KBM-7 (cell line): ENCODE data around the gene MAK.
"Not testable (repeated sequence)": the region's sequence is repeated elsewhere in the genome, so short reads cannot be mapped to it uniquely, and the experiment has no call there.

ENCODE experiments used
- DNase-seq: peaks from one replicate; pipeline ENCODE4 v3.0.0-alpha.2; 2015
- in situ Hi-C: fragments of 300-500 bp; cut with MboI; formaldehyde crosslinking; loops from 2 replicates; pipeline ENCODE4 v1.14.3; 2020; ENCODE audit warnings: low sequenced_read_pairs, low pct_unique_long_range_greater_than_20kb, mixed read lengths

MAK gene, protein sequence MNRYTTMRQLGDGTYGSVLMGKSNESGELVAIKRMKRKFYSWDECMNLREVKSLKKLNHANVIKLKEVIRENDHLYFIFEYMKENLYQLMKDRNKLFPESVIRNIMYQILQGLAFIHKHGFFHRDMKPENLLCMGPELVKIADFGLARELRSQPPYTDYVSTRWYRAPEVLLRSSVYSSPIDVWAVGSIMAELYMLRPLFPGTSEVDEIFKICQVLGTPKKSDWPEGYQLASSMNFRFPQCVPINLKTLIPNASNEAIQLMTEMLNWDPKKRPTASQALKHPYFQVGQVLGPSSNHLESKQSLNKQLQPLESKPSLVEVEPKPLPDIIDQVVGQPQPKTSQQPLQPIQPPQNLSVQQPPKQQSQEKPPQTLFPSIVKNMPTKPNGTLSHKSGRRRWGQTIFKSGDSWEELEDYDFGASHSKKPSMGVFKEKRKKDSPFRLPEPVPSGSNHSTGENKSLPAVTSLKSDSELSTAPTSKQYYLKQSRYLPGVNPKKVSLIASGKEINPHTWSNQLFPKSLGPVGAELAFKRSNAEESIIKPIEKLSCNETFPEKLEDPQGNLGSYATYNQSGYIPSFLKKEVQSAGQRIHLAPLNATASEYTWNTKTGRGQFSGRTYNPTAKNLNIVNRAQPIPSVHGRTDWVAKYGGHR

DNA sequence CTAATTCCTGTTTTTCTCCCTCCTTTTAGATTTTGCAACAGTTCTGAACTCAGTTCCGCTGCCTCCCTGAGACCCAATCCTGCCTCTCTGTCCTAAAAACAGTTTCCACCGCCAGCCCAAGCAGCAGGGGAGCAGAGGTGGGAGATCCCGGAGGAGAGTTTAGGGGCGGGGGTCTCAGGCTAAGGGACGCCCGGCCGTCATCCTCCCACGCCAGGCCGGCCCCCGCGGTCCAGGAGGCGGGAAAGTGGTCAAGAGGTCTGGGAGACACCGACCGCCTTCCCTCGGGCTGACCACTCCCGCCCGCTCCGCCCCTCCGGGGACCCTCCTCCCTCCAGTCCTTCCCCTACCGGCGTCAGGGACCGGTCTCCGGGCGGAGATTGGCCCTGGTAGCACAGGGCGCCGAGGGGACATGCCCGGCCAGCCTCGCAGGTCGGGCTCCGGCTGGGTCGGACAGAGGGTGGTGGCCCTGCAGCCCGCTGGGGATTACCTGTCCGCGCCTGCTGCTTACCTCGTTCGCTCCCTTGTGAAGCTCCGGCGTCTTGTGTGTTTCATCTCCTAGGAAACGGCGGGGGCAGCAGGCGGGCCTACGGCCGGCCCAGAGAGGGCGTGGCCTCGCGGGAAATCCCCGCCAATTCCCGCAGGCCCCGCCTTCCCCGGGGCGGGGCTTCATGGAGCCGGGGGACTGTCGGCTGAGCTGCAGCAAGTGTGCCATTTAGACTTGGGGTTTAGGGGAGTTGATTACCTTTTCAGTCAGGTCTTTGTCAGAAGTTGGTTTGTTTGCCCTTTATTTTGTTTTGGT, at the start of gene MAK:
MAK (minus strand) TSS at position 545 of the 799 bp plus-strand sequence. CDS start 7,891 bp downstream, outside the sequence.
- in situ Hi-C loops, result no loop called here
- DNase-seq, result peak; percentile 95

DNA sequence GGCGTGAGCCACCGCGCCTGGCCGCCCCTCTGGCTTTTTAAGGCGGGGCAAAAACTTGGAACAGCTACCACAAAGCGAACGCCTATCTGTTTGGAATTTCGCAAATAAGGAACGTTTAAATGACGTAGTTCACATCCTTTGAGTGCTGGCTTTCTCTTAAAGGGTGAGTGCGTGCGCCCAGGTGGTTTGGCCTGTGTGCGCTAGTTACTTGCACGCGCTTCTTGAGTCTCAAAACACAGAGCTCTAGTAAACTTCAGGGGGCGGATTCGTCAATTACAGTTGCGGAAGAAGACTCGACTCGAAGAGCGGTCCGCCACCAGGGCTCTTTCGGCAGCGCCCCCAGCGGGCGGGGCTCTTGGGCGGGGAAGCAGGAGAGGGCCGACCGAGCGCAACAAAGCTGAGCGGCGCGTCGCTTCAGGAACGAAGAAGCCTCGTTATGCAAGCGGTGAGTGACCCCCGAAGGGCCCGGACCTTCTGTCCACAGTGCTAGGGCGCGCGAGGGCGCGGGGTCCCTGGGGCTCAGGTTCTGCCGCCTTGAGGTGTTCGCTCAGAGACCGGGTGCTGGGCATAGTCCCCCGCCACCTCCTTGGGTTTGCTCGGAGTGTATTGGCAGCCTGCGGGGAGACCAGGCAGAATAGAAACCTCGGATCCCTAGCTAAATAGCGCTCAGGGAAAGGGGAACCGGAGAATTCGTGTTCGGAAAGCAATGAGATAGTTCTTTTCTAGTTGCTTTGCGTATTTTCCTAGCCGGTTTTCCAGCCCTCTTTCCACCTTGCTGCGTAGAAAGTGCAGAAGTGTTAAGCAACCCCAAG, 48.6 kb upstream of the MAK start, which contains the start of gene SYCP2L:
SYCP2L (plus strand) TSS at position 362 of the 812 bp plus-strand sequence; CDS start at position 437, 75 bp downstream.
- peak; percentile 94 for DNase-seq
- in situ Hi-C loops, result no loop called here

DNA sequence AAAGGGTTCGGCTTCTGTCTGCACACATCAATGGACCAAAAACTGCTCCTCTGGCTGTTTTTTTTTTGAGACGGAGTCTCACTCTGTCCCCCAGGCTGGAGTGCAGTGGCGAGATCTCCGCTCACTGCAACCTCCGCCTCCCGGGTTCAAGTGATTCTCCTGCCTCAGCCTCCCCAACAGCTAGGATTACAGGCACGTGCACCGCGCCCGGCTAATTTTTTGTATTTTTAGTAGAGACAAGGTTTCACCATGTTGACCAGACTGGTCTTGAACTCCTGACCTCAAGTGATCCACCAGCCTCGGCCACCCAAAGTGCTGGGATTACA, 48.0 kb upstream of the MAK start:
- in situ Hi-C loops, DNase-seq: not testable (repeated sequence)

DNA sequence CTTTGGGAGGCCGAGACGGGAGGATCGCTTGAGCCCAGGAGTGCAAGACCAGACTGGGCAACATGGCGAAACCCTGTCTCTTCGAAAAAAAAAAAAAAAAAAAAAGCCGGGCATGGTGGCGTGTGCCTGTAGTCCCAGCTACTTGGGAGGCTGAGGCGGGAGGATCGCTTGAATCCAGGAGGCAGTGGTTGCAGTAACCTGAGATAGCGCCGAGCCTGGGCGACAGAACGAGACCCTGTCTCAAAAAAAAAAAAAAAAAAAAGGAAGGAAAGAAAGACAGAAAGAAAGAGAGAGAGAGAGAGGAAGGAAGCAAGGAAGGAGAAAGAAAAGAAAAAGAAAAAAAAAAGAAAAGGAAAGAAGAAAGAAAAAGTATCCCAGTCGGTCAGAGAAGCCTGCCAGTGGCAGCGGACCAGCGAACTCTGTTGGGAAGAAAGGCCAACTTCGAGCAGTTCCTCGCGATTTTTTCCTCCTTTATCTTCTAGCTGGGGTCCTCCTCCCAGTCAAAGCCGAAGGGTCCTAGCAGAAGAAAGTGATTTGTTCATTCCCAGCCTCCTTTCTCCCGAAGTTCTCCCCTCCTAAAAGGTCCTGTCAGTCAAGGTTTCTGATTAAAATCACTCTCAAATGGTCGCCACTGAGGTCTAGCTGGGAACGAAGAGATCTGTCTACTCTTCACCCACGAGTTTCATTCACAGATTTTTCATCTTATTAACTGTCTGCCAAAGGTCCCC, 46.1 kb upstream of the MAK start:
- DNase-seq, result no peak
- in situ Hi-C loops, result no loop called here

DNA sequence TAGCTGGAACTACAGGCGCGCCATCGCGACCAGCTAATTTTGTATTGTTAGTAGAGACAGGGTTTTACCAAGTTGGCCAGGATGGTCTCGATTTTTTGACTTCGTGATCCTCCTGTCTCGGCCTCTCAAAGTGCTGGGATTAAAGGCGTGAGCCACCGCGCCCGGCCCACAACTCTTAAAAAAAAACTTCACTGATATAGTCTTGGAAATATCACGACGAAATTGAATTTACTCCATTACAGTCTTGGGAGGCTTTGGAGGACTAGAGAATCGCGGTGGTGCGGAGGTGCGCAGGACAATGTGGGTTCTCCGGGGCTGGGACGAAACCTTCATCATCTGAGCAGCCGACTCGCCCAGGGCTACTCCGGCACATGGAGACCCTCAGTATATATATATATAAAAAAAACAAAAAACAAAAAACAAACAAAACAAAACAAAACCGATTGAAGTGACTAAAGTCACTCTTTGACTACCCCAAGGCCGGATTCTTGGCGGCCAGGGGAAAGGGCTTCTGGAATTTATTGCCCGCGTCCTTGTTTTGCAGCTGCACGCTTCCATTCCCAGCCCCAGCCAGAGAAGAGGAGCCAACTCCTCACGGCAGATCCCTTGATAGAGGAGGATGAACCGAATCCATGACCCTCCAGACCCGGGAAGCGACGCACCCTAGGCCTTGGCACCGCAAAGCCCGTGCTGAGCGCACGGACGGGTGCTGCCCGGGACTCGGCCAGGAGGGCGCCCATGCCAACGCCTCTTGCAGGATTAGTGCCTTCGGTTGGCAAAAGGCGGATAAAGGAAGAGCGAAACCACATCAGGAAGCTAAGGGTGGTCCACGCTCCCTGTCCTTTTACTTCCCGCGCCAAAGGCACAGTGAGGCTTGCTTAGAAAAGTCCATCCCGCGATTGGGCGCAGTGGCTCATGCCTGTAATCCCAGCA, 45.2 kb upstream of the MAK start:
- DNase-seq, result no peak
- in situ Hi-C loops, result no loop called here

DNA sequence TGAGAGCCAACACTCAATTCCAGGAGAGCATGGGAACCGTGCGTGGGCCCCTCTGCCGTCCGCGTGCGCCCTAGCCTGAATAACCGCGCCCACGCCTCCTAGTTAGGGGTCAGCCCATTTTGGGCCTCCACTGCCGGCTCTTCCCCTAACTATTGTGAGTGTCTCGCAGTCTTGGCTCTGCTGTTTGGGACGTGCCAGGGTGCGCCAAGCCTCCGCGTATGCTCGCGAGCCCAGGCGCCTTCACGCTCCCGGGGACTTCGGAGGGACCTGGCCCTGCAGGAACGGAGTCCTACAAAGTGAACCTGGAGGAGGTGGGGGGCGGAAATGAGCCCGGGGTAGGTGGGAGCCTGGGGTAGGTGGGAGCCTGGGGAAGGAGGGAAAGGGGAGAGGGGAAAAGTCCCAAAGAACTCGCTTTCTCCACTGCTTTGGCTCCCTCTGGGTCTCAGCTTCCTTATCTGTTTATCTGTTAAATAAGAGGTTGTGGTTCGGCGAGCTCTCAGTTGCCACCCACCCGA, 44.4 kb upstream of the MAK start:
- in situ Hi-C loops, result no loop called here
- no peak for DNase-seq

DNA sequence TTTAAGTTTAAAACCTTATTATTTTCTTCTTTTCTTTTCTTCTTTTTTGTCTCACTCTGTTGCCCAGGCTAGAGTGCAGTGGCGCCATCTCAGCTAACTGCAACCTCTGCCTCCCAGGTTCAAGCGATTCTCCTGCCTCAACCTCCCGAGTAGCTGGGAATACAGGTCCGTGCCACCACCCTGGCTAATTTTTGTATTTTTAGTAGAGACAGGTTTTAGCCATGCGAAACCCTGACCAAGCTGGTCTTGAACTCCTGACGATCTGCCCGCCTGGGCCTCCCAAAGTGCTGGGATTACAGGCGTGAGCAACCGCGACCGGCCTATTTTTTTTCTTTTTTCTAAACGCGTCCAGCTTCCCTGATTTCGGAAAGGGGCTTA, 43.9 kb upstream of the MAK start:
- DNase-seq, in situ Hi-C loops: not testable (repeated sequence)

DNA sequence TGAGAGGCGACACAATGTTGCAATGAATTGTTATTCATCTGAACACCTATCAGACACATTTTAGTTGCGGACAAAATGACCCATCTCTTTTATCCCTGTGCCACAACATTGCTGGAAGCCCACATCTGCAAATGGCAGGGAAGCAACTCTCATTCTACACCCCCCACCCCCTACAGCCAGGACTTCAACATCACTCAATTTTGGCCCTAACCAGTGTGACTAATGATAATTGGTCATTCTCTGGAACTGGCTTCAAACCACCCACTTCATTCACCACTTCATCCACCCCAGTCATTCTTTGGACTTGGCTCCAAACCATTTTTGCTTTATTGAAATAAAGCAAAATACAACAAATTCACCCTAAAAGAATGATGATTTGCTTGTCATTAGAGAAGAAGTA, 42.0 kb upstream of the MAK start:
- in situ Hi-C loops, result no loop called here
- no peak for DNase-seq

DNA sequence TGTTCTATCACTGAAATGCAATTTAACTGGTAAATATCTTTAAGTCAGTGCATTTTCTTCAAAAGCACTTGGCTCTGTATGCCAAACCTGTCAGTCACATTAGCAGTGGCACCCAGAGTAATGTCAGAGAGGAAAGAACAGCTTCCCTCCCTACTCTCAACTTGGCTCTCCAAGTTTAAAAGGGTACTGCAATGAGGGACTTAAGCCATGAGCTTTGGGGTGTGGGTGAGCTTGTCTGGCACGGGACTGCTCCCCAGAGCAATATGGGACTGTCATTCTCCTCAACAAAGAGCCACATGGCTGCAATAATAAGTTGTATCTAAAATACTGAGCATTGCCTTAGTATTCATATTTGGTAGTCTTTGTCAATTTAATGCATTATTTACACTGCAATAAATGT, 39.5 kb upstream of the MAK start:
- DNase-seq, result no peak
- in situ Hi-C loops, result no loop called here

DNA sequence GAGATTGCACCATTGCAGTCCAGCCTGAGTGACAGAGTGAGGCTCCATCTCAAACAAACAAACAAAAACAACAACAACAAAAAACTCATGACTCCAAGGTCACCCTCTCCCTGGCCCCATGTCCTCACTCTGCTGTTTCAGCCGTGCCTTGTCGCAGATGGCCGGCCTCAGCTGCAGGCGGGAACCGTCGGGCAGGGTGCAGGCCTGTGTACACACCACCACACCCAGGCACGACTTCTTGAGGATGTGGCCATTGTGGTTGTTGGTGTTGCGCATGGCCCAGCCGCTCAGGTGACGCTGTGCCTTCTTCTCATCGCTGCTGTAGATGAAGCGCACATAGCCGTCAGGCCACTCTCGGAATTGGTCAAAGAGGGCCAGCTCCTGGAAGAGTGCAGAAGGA, 38.7 kb upstream of the MAK start:
- in situ Hi-C loops, result no loop called here
- no peak for DNase-seq

DNA sequence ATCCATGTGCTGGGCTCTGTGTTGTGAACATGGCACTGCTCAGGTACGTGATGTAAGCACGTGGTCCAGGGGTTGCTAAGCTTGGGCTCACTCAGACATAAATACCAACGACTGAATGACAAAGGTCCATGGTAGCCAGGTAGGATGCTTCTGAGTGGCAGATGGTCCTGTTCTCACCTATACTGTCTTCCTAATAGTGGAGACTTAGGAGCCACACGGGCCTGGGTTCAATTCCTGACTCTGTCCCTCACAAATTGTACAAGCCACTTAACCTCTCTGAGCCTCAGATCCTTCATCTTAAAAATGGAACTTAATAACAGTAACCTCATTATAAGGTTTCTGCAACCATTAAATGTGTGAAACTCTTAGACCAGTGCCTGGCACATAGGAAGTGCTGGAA, 36.7 kb upstream of the MAK start:
- no peak for DNase-seq
- in situ Hi-C loops, result no loop called here

DNA sequence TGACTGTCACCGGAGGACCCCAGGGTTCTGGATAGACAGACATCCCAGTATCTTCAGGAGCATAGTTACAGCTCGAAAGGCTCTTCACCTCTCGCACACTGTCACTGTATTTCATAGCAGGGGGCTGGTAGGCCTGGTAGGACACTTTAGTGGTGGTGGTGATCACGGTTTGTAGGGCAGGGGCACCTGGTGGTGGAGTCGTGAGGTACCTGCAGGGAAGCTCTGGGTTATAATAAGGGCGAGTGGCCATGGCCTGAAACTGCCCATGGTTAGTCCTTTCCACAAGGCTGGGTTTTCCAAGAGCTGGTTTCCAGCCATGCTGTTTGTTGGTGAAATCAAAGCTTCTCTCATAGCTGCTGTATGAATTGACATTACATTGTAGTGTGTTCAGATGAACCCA, 35.9 kb upstream of the MAK start:
- in situ Hi-C loops, result no loop called here
- no peak for DNase-seq

DNA sequence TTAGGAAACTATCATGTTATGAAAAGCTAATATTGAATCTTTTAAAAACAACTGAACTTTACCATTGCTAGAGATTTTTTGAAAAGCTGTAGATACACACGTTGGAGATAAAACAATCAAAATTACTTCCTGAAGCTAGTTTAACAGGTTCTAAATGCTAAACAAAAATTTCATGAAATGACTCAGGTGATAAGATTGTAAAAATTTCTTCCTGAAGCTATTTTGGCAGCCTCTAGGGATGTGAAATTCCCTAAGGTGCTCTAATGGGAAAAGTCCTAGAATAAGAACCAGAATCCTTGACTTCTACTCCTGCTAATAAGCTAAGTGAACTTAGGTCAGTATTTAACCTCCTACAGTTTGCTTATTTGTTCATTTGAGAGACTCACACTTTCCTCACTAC, 35.0 kb upstream of the MAK start:
- in situ Hi-C loops, result no loop called here
- DNase-seq, result no peak

DNA sequence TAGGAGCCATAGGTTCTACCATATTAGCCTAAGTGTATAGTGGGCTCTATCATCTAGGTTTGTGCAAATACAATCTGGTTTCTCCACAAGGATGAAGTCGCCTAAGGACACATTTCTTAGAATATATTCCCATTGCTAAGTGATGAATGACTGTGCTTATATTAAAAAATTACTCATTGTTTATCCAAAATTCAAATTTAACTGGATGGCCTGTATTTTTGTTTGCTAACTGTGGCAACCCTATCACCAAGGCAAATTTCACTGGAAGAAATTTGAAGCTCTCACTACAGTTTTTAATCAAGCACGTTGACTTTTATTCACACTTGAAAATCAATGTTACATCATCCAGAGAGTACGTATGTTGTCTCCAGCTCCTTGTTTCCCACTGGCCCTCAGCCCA, 29.6 kb upstream of the MAK start:
- in situ Hi-C loops, result no loop called here
- DNase-seq, result no peak

DNA sequence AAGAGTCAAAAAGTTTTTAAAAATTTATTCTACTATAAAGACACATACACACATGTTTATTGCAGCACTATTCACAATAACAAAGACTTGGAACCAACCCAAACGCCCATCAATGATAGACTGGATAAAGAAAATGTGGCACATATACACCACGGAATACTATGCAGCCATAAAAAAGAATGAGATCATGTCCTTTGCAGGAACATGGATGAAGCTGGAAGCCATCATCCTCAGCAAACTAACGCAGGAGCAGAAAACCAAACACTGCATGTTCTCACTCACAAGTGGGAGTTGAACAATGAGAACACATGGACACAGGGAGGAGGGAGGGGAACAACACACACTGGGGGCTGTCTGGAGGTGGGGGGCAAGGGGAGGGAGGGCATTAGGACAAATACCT, 28.4 kb upstream of the MAK start:
- in situ Hi-C loops, DNase-seq: not testable (repeated sequence)

DNA sequence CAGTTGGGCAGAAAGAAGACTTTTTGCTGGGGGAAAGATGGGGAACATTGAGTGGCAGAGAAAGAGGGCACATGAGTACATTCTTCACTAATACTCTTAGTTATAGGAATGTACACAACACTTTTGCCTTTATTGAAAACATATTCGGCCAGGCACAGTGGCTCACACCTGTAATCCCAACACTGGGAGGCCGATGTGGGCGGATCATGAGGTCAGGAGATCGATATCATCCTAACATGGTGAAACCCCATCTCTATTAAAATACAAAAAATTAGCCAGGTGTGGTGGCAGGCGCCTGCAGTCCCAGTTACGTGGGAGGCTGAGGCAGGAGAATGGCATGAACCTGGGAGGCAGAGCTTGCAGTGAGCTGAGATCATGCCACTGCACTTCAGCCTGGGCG, 24.7 kb upstream of the MAK start:
- DNase-seq, in situ Hi-C loops: not testable (repeated sequence)

DNA sequence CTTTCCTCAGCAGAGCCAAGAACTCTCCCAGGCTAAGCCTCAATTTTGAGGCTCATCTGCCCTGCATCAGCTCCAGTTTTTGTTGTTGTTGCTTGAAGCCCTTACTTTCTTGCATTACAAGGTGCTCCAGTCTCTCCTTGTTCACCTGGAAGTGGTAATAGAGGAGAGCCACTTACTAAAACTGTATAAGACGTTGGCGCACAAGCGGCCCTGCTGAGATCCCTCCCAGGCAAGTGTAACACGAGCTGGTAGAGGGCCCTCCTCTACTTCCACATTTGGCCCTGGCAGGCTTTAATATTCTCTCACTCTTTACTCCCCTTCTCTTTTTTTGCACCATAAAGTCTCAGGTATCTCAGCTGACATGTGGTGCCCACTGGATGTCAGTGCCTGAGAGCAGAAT, 24.0 kb upstream of the MAK start:
- in situ Hi-C loops, result no loop called here
- DNase-seq, result peak; percentile 71
